Activated CD8-positive, alpha-beta T cell treated with anti-CD3 and anti-CD28 coated beads for 36 hours (primary cell): Measurements from ENCODE around the gene KAT5. TPM values are rescaled to one million over a fixed set of nuclear protein-coding genes. Genes with fewer than 3 reads are reported as not detected.

Experiments used
- ATAC-seq: fragments of 200-7000 bp; cut with Tn5 transposase; one replicate; pipeline ENCODE4 v1.10.0; 2021; ENCODE audit warnings: mild to moderate bottlenecking, moderate library complexity
- CTCF ChIA-PET: fragments of 350-600 bp; sonication (Branson Sonifier 250); formaldehyde crosslinking; loops from one replicate; lab custom pipeline; 2021; ENCODE audit warnings: antibody characterized with exemption; lab: Charles Lee
- POLR2A ChIA-PET: fragments of 350-600 bp; sonication (Branson Sonifier 250); formaldehyde crosslinking; loops from one replicate; lab custom pipeline; 2021; ENCODE audit warnings: antibody characterized with exemption; lab: Charles Lee
- DNase-seq: peaks from one replicate; pipeline ENCODE4 v3.0.0-alpha.2; 2020
- H3K27ac Mint-ChIP-seq: one replicate; pipeline ENCODE4 v1.8.0; 2021; ENCODE audit warnings: mild to moderate bottlenecking, mixed read lengths
- H3K27me3 Mint-ChIP-seq: one replicate; pipeline ENCODE4 v1.8.0; 2021; ENCODE audit warnings: mixed read lengths
- H3K36me3 Mint-ChIP-seq: one replicate; pipeline ENCODE4 v1.8.0; 2021; ENCODE audit warnings: low read depth, mixed read lengths
- H3K4me1 Mint-ChIP-seq: one replicate; pipeline ENCODE4 v1.8.0; 2021; ENCODE audit warnings: low read depth, mixed read lengths
- H3K4me3 Mint-ChIP-seq: one replicate; pipeline ENCODE4 v1.8.0; 2021; ENCODE audit warnings: mild to moderate bottlenecking, moderate library complexity, mixed read lengths
- H3K9me3 Mint-ChIP-seq: one replicate; pipeline ENCODE4 v1.8.0; 2021; ENCODE audit warnings: mixed read lengths
- intact Hi-C: fragments of 100-400 bp; cut with micrococcal nuclease; formaldehyde crosslinking; loops from one replicate; pipeline ENCODE4 v1.10.0; 2022
- total RNA-seq, 2 experiments: library from RNA; stranded (reverse); gene quantifications; one replicate each; pipeline ENCODE4 v1.2.3, GENCODE V29; 2021
- TF ChIP-seq, protein P1 (sequence below): fragments of 200-600 bp; IDR thresholded peaks from one replicate; pipeline ENCODE4 v1.8.0; 2022; ENCODE audit warnings: antibody characterized with exemption, mild to moderate bottlenecking

KAT5 gene
- total RNA-seq, 2 experiments from 2014 or later: 67.7 to 71.8 TPM

DNA sequence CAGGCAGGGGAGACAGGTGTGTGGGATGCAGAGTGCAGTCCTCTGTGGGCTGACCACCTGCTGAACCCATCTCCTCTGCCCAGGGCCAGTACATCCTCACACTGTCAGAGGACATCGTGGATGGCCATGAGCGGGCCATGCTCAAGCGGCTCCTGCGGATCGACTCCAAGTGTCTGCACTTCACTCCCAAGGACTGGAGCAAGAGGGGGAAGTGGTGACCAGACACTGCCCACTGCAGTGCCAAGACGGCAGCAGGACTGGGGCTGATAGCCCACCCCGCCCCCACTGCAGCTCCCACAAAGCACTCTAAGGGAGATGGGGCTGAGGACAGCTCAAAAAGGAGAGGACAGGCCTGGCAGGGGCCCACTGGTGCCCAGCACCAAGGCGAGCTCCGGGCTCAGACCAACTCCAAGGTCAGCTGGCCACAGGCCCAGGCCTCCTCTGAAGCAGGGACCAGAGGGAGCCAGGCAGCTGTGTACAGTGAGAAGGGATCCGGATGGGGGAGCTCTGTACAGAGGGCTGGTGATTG lies 7.0 kb downstream of the KAT5 start:
- TF ChIP-seq, protein P1, sequence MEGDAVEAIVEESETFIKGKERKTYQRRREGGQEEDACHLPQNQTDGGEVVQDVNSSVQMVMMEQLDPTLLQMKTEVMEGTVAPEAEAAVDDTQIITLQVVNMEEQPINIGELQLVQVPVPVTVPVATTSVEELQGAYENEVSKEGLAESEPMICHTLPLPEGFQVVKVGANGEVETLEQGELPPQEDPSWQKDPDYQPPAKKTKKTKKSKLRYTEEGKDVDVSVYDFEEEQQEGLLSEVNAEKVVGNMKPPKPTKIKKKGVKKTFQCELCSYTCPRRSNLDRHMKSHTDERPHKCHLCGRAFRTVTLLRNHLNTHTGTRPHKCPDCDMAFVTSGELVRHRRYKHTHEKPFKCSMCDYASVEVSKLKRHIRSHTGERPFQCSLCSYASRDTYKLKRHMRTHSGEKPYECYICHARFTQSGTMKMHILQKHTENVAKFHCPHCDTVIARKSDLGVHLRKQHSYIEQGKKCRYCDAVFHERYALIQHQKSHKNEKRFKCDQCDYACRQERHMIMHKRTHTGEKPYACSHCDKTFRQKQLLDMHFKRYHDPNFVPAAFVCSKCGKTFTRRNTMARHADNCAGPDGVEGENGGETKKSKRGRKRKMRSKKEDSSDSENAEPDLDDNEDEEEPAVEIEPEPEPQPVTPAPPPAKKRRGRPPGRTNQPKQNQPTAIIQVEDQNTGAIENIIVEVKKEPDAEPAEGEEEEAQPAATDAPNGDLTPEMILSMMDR: no peak
- Mint-ChIP-seq H3K9me3 (no peaks in the 10 kb centered on the region), H3K4me1 (peaks cover 22% of the 10 kb centered on the region), H3K4me3 (peak overlapping the region; percentile 88), H3K36me3 (peaks cover 54% of the 10 kb centered on the region), H3K27ac (peak overlapping the region; percentile 96), H3K27me3 (no peaks in the 10 kb centered on the region)
- no peak for ATAC-seq
- intact Hi-C loops: no loop called here
- no peak for DNase-seq
- ChIA-PET CTCF (interaction anchor here (1.2 to 5.4 kb wide), 8 partner anchors 8 to 141 kb away, joined by 4 to 36 read pairs (median 8); partner anchors contain the start of genes KAT5, MUS81 and SNX32), POLR2A (interaction anchor here (0.7 to 4.2 kb wide), 13 partner anchors 7 to 144 kb away, joined by 3 to 22 read pairs (median 3); partner anchors contain the start of genes KAT5 and MUS81)

DNA sequence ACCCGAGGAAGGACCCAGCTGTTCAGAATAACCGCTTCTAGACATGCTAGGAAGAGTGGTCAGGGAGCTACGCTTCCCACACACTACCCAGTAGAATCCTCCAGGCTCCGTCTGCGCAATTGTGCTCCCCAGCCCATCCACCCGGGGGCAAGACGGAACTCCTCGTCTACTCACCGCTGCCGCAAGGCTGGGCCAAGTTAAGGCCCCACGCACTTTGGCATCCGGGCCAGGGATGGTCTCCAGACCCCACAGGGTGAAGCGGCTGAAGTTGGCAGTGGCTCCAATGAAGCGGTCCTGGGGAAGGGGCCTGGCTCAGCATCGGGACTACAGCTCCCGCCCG lies 7.8 kb downstream of the KAT5 start:
- ATAC-seq (peak; percentile 20), DNase-seq (peak; percentile 53)
- POLR2A ChIA-PET: interaction anchor here (0.7 to 4.2 kb wide), 20 partner anchors 8 to 169 kb away, joined by 3 to 22 read pairs (median 3); partner anchors contain the start of genes FIBP, KAT5 and MUS81
- intact Hi-C loops: no loop called here
- CTCF ChIA-PET: interaction anchor here (0.7 to 5.4 kb wide), 11 partner anchors 8 to 325 kb away, joined by 3 to 36 read pairs (median 6); partner anchors contain the start of genes KAT5, MUS81 and SNX32
- TF ChIP-seq, protein P1: no peak
- peak overlapping the region; percentile 96 for H3K27ac Mint-ChIP-seq
- H3K4me3 Mint-ChIP-seq: peak overlapping the region; percentile 88
- peaks cover 47% of the 10 kb centered on the region for H3K36me3 Mint-ChIP-seq
- no peaks in the 10 kb centered on the region for H3K9me3 Mint-ChIP-seq
- no peaks in the 10 kb centered on the region for H3K27me3 Mint-ChIP-seq
- peaks cover 22% of the 10 kb centered on the region for H3K4me1 Mint-ChIP-seq

DNA sequence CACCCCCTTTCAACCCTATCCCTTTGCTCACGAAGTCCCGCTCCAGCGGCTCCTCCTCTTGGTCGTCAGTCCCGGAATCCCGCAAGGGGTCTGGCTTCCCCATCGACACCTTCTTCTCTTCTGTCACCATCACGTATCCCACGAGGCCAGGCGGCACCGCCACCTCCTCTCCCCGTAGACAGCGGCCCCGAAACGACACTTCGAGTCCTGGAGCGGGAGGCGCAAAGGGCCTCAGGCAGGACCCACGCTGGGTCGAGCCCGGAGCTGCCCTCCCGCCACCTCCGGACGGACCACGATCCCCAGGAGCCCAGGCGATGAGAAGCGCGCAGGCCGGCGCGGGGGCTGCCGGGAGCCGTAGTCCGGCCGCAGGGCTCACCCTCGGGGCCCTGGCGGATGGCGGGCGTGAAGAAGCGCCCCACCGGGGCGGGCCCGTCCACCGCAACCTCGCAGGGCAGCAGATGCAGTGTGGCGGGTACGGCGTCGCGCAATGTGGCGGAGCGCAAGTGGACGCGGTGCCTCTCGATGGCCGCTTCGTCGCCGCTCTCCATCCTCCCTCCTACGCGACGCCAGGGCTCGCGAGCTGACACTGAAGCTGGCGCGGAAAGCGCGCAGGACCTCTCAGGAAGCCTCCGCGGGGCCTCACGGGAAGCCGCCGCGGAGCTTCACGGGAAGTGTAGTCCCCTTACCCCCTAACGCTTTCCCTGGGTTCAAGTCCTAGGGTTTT lies 8.3 kb downstream of the KAT5 start, which contains the start of gene RNASEH2C:
Gene RNASEH2C (minus strand): TSS at position 588 of the 724 bp plus-strand sequence. CDS start 40 bp downstream, at position 548.
- peaks cover 22% of the 10 kb centered on the region for H3K4me1 Mint-ChIP-seq
- intact Hi-C loops: no loop called here
- peak; percentile 94 for ATAC-seq
- ChIA-PET POLR2A (interaction anchor here (0.6 to 4.2 kb wide), 17 partner anchors 8 to 255 kb away, joined by 3 to 22 read pairs (median 3); partner anchors contain the start of genes FIBP, KAT5 and MUS81), CTCF (interaction anchor here (0.7 to 5.4 kb wide), 12 partner anchors 9 to 324 kb away, joined by 3 to 36 read pairs (median 6); partner anchors contain the start of genes KAT5 and SNX32)
- TF ChIP-seq, protein P1: no peak
- H3K9me3 Mint-ChIP-seq: no peaks in the 10 kb centered on the region
- H3K36me3 Mint-ChIP-seq: peaks cover 43% of the 10 kb centered on the region
- H3K27ac Mint-ChIP-seq: peak within 1 kb of the TSS; percentile 96
- H3K27me3 Mint-ChIP-seq: no peaks in the 10 kb centered on the region
- peak within 1 kb of the TSS; percentile 88 for H3K4me3 Mint-ChIP-seq
- DNase-seq: peak; percentile 91

DNA sequence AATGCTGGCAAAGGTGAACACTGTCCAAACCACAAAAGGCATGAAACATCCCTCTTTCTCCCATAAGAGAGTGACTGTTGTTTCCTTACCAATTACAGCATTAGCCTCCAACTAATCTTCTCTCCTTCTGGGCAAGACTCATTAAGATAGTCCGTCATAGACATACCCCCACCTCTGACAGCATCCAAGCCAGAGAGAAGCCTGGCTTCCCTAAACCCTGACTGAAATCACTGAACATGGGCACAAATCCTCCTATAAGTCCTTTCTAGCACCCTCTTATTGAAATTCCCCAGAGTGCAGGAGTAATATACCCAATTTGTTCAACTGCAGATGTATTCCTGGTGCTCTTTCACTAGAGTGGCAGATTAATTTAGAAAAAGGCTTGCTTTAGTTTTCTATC lies 10.2 kb downstream of the KAT5 start:
- no peak for ATAC-seq
- POLR2A ChIA-PET: interaction anchor here (1.0 to 4.2 kb wide), 3 partner anchors 9 to 54 kb away, joined by 3 to 22 read pairs (median 4); partner anchors contain the start of gene KAT5
- DNase-seq: no peak
- H3K4me3 Mint-ChIP-seq: no peak overlapping the region
- CTCF ChIA-PET: interaction anchor here (0.6 to 5.4 kb wide), 8 partner anchors 11 to 288 kb away, joined by 3 to 36 read pairs (median 4); partner anchors contain the start of gene KAT5
- peaks cover 31% of the 10 kb centered on the region for H3K36me3 Mint-ChIP-seq
- TF ChIP-seq, protein P1: no peak
- intact Hi-C loops: no loop called here
- H3K9me3 Mint-ChIP-seq: no peaks in the 10 kb centered on the region
- no peaks in the 10 kb centered on the region for H3K27me3 Mint-ChIP-seq
- H3K27ac Mint-ChIP-seq: no peak overlapping the region
- H3K4me1 Mint-ChIP-seq: peaks cover 22% of the 10 kb centered on the region
